Femur (tissue), 1 donor: ENCODE measurements around the gene KIRREL3.
A peak's percentile ranks its signal among the peaks of the same experiment; 100 is the strongest.

ENCODE experiments used
- DNase-seq: peaks from one replicate; pipeline ENCODE4 v3.0.0-alpha.2; 2017

Gene KIRREL3

DNA sequence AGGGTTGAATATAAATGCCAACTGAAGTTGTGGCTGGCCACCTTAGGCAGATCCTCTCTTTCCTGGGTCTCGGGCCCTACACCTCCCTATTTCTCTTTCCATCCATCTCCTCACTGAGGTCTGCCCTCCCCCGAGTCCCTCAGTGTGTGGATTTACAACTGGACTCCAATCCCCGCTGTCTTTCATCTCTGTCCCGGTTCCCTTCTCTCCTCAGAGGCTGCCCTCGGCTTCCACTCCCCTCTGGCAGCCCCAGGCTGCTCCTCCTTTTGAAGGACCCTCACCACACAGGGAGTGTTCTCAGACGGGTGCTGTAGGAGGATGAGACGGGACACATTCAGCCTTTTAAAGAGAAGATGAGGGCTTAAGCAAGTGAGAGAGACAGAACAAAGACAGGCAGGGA lies 478.0 kb downstream of the KIRREL3 start:
- DNase-seq: no peak

- no peak for DNase-seq
Measured at GRCh38 chr11:126522152-126522551, 478.4 kb downstream of the KIRREL3 start.

GRCh38 chr11:126521196-126521595 lies 479.4 kb downstream of the KIRREL3 start:
- DNase-seq: no peak

- peak; percentile 73 for DNase-seq
Measured at GRCh38 chr11:126519764-126520734, 480.5 kb downstream of the KIRREL3 start.

DNA sequence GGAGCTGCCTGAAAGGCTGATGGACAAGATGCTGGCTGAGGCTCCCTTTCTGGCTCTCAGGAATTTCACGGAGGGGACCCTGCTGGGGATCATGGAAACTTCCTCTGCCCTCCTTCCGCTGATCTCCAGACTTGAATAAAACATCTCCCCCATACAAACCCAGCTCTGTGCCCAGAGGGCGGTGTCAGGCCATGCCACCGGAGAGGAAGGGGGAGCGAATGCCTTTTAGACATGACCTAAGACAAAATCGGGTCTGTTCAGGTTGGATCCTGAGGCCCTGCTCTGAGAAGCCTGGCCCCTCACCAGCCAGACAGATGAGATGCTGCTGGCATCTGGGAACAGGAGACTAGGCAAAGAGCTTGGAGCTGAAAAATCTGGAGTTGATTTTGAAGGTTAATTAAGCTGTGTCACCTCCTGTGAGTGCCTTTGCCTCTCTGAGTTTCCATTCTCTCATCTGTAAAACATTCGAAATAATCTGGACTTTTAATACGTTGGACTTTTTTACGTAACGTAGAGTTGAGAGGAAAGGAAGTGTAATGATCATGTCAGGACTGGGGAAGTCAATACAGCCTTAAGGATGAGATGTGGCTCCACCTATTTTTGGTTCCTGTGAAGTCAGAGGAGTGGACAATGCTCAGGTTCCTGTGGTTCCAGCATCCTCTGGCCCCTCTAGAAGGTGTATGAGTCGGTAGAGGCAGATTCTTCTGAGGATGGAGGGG lies 481.4 kb downstream of the KIRREL3 start:
- no peak for DNase-seq

DNA sequence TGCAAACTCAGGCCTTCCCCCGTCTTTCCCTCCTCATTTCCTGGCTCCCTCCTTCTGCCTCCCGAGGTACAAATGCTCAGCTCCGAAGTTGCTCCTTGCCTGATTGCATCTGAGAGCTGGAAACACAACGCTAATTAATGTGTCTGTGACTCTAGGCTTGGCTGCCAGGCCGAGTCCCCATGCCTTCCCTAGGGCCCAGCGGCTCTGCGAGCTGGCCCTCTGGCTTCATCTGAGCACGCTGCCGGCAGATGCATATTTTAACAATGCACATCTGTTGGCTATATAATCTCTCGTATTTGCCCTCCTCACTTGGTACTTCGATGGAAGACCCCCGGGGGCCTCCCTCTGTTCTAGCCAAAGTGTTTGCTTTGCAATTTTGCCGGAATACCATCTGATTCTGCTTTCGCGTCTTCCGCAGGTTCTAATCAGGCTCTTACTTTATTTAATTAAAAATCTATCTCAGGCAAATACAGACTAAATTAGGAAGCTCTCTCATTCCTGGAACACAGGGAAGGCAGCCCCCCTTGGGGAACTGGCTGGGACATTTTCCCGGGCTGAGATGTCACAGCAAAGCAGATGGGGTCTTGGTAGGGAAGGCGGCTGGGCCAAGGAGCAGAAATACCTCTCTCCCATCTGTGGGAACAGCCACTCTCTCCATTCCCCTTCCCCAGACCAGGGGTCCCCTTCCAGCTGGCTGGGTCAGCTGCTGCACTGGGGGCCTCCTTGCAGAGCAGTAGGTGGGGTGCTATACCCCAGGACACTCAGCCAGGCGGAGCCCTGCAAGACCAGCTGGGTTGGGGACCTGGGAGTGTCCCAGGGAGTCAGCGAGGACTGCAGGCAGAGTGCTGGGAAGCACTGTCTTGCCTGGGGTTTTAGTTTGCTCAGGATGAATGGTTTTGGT lies 482.2 kb downstream of the KIRREL3 start:
- peak; percentile 78 for DNase-seq

GRCh38 chr11:126515501-126515900 lies 485.1 kb downstream of the KIRREL3 start:
- no peak for DNase-seq

GRCh38 chr11:126514061-126514693 lies 486.4 kb downstream of the KIRREL3 start:
- no peak for DNase-seq

GRCh38 chr11:126512741-126513715 lies 487.5 kb downstream of the KIRREL3 start:
- no peak for DNase-seq

- DNase-seq: no peak
Measured at GRCh38 chr11:126512251-126512650, 488.3 kb downstream of the KIRREL3 start.

DNA sequence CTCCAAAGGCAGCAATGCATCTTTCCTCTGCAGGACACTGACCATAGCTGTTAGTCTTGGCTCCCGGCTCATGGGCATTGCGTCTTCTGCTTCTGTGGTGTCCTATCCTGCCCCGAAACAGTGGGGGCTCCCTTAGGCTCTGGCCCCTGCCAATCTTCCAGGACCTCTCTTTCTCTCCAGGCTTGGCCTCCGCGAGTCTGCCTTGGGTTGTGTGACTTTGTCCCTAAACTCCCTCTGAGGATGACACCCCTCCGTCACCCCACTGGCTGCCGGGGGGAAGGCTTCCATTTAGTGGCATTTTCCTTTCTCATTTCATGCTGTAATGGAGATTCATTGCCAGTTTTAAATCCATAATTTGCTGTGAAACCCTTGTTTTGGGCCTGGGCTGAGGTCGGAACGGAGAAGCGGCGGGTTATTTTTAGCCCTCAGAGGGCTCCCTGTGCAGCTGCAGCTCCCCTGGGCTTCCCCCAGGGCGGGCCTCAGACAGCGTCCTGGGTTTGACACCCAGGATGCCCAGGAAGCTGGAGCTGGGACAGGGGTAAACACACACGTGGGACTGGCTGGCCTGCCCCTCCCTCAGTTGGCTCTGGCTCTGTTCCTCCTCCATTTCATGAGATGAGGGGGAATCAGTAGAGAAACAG lies 489.0 kb downstream of the KIRREL3 start:
- no peak for DNase-seq

DNA sequence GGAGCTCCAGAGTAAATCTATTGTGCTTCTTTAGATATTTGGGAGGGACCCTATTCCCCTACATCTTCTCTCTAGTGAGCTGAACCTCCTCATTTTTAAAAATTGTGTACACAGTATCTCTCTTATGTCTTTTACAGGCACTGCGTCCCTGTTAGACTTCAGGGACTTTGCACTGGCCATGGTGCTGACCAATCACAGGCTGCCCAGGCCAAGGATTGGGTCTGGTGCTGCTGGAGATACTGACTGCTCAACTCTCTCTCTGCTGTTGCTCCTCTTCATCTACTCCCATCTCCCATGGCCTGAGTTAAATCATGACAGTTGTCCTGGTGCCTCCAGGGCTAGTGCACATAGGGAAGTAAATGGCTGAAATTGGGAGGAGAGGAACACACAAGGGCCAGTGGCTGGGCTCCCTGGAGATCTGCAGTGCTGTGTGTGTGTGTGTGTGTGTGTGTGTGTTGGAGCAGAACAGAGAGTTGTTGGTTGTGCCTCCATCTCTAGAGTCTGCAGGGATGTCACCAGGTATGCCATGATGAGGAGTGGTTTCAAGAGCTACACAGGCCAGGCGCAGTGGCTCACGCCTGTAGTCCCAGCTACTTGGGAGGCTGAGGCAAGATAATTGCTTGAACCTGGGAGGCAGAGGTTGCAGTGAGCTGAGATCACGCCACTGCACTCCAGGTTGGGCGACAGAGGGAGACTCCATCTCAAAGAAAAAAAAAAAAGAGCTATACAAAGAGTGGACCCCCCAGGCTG lies 489.8 kb downstream of the KIRREL3 start:
- DNase-seq: no peak

DNA sequence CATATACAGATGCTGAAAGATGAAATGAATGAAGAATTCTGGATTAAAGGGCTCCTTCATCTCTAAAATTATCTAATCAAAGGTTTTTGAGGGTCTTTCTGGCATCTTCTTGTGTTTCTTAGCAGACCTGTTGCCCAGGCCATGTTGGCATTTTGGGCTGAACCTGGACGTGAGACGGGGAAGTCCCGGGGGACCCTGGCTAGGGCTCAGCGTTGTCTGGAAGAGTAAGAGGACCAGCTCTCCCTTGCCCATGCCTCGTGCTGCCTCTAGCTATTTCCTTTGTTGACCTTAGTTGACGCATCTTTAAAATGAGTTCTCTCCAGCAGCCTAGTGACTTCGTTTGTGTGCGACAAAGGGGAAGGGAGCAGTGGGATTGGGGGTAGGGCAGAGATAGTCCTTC lies 492.9 kb downstream of the KIRREL3 start:
- no peak for DNase-seq

DNA sequence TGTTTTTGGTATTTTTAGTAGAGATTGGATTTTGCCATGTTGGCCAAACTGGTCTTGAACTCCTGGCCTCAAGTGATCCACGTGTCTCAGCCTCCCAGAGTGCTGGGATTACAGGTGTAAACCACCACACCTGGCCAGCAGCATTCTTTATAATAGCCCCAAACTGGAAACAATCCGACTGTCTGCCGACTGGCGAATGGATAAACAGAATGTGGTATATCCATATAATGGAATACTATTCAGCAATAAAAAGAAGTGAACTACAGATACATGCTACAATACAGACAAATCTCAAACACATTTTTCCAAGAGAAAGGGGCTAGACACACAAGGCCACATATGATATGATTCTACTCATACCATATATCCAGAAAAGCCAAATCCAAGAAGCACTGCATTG lies 493.8 kb downstream of the KIRREL3 start:
- no peak for DNase-seq

DNA sequence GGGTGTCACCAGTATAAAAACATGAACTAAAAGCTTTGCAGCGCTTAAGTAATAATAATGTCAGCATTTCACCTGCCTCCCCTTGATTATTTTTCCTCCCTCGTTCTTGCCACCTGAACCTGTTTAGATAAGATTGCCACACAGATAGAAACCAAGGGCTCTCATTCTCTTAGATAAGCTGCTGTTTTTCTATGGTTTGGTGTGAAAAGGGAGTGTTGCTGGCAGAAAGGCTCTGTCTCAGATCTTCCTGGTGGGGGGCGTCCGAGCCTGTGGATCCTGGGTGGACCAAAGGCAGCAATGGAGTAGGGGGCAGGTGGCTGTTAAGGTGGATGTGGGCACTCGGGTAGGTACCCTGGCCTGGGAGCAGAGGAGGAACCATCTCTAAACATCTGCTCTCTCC lies 497.6 kb downstream of the KIRREL3 start:
- DNase-seq: no peak

GRCh38 chr11:126502159-126502558 lies 498.4 kb downstream of the KIRREL3 start:
- no peak for DNase-seq

GRCh38 chr11:126501641-126502040 lies 498.9 kb downstream of the KIRREL3 start:
- no peak for DNase-seq

- DNase-seq: no peak
Measured at GRCh38 chr11:126500981-126501380, 499.6 kb downstream of the KIRREL3 start.

DNA sequence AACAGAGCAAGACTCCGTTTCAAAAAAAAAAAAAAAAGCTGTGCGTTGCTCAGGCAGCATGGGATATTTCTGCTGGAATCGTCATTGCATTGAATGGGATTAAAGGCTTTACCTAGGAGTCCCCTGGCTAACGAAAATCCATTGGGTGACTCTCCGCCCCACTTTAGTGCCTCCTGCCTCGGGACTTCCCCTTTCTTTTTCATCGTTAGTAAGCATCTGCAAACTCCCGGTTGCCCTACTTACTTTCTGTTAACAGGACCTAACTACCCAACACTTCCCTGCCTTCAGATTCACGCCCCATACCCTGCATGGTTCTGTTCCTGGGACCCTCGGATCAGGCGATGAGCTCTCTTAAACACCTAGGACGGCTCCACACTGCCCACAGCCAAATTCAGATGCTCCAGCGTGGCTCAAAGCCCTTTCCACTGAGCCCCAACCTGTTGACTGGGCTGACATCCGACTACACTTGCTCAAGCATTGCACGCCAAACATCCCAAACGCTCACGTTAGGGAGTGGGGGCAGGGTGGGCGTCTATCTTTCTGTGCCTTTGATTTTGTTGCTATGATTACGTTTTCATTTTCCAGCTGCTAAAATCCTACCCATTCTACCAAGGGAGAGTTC lies 501.3 kb downstream of the KIRREL3 start:
- no peak for DNase-seq
